NCI-H345 treated with DMSO at 0.1 percent for 48 hours (cell line): ENCODE data around the gene OR51T1.

ENCODE experiments used
- DNase-seq: peaks from one replicate; lab custom pipeline; 2025; ENCODE audit not compliant: unreplicated experiment; lab: John Stamatoyannopoulos, UW

The OR51T1 gene

GRCh38 chr11:4924239-4924638 lies 42.5 kb downstream of the OR51T1 start, which contains the start of gene OR51G1:
Gene OR51G1 (minus strand): TSS chr11:4924339. CDS start chr11:4924339, 0 bp downstream.
- DNase-seq, result no peak

- DNase-seq, result no peak
These were observed 44.9 kb downstream of the OR51T1 start for GRCh38 chr11:4926608-4927007.
